HCT116 (cell line): ENCODE measurements around the gene CDH22.

Experiments
- CTCF ChIP-seq, 3 experiments: fragments of 200-600 bp in 1 of 3; sonication (generic) in 1 of 3; IDR thresholded peaks in 2 of 3; conservative IDR thresholded peaks in 1 of 3; 2 replicates each; pipeline ENCODE4 v1.5.1; 2012 to 2017; ENCODE audit warnings: low read depth in 2 of 3, low read length in 2 of 3, antibody characterized with exemption in 1 of 3, borderline replicate concordance in 1 of 3, control low read depth in 1 of 3, mild to moderate bottlenecking in 1 of 3, mixed read lengths in 1 of 3, mixed run types in 1 of 3, moderate library complexity in 1 of 3; ENCODE audit not compliant: insufficient read depth in 1 of 3
- EZH2phosphoT487 ChIP-seq: fragments of 200-600 bp; IDR thresholded peaks from 2 replicates; pipeline ENCODE4 v1.6.1; 2018; ENCODE audit warnings: antibody characterized with exemption, borderline replicate concordance
- MAX ChIP-seq: IDR thresholded peaks from 2 replicates; pipeline ENCODE4 v1.6.1; 2012

- TF ChIP-seq MAX = no peak
- TF ChIP-seq CTCF (IDR thresholded peaks at IDR 0.05 in 2 of 3, conservative IDR thresholded peaks at IDR 0.05 in 1 of 3; ENCODE audit: borderline replicate concordance in 1 of 3, insufficient read depth in 1 of 3, low read depth in 2 of 3, low read length in 2 of 3) = no peak
- no peak for TF ChIP-seq EZH2phosphoT487
Observed at GRCh38 chr20:46188866-46189541, 119.3 kb downstream of the CDH22 start.
